ENCODE data around the gene ANKS3. TPM values are rescaled to one million over a fixed set of nuclear protein-coding genes. Genes with fewer than 3 reads are reported as not detected.

The ANKS3 gene
- total and polyA plus RNA-seq, 10 of the 15 experiments (the other 5 are each of a cell fraction or from before 2014, with no cell fraction given) = 0.29 to 14.2 (median 8.5) TPM

- Histone ChIP-seq H3K4me3 (no peak overlapping the region), H3K9me3 (replicated peaks; ENCODE audit: control insufficient read depth, insufficient read depth, low read length) (no peaks in the 10 kb centered on the region), H3K36me3 (ENCODE audit: control insufficient read depth in 2 of 2, insufficient read depth in 2 of 2, low read length in 1 of 2) (peaks cover 9 to 40% of the 10 kb centered on the region in 2 experiments; a peak in 3 of 4 replicates), H3K27ac (ENCODE audit: control insufficient read depth, insufficient read depth) (no peak overlapping the region), H3K4me1 (ENCODE audit: control insufficient read depth, insufficient read depth, low read length) (no peaks in the 10 kb centered on the region), H4K20me1 (ENCODE audit: control insufficient read depth, insufficient read depth) (no peaks in the 10 kb centered on the region), H3K27me3 (replicated peaks in 1 of 2; ENCODE audit: control insufficient read depth in 2 of 2, insufficient read depth in 2 of 2, low read length in 1 of 2) (no peaks in the 10 kb centered on the region), H2AFZ (ENCODE audit: control insufficient read depth, low read depth, low read length) (no peak overlapping the region), H3K4me2 (ENCODE audit: control insufficient read depth, insufficient read depth) (no peak overlapping the region), H3K79me2 (ENCODE audit: control insufficient read depth, insufficient read depth, low read length) (no peaks in the 10 kb centered on the region), H3K9ac (ENCODE audit: control insufficient read depth, insufficient read depth, low read length) (no peak overlapping the region)
- ATAC-seq (no peak), FAIRE-seq (no peak), DNase-seq (ENCODE audit: low read depth, low spot score) (no peak)
- SMC1A ChIA-PET (ENCODE audit: uncharacterized antibody, unreplicated experiment) = no interaction called here
- RAD21 ChIA-PET (ENCODE audit: unreplicated experiment) = no interaction called here
- TF ChIP-seq ZZZ3 (IDR thresholded peaks at IDR 0.05; ENCODE audit: control insufficient read depth, insufficient read length, low read depth) (no peak), FOS (IDR thresholded peaks at IDR 0.05; ENCODE audit: borderline replicate concordance, extremely low read depth, insufficient read length) (no peak), IKZF1 (conservative IDR thresholded peaks at IDR 0.05) (no peak), SIN3A (IDR thresholded peaks at IDR 0.05; ENCODE audit: low read depth, low read length) (no peak), TCF3 (IDR thresholded peaks at IDR 0.05; ENCODE audit: borderline replicate concordance, insufficient read depth, low read depth, low read length) (no peak), ZNF622 (IDR thresholded peaks at IDR 0.05) (no peak), ZBTB11 (CRISPR knock-in tag; IDR thresholded peaks at IDR 0.05) (no peak)
- BruUV-seq (replicated peaks) = no TSS peak
- POLR2A ChIA-PET = no interaction called here
- in situ Hi-C loops (cut with MboI) = no loop called here
- intact Hi-C loops (cut with micrococcal nuclease; ENCODE audit: unreplicated experiment) = no loop called here
- 91% methylated on average over 33 of the region's 33 CpGs for WGBS (ENCODE audit: insufficient coverage, insufficient replicate concordance, low lambda C conversion rate, missing lambda C conversion rate)
- CTCF ChIA-PET = no interaction called here
These were observed 32.9 kb downstream of the ANKS3 start for GRCh38 chr16:4700997-4701743.
